CD4-positive, alpha-beta T cell (primary cell): ENCODE results near the gene VASH2. TPM values are rescaled to one million over a fixed set of nuclear protein-coding genes. Genes with fewer than 3 reads are reported as not detected.

ENCODE experiments used
- ATAC-seq: fragments of 200-7000 bp; cut with Tn5 transposase; one replicate; pipeline ENCODE4 v1.10.0; 2022; ENCODE audit warnings: mild to moderate bottlenecking; ENCODE audit not compliant: poor library complexity
- CTCF ChIA-PET: fragments of 350-600 bp; sonication (Branson Sonifier 250); formaldehyde crosslinking; loops from one replicate; lab custom pipeline; 2021; ENCODE audit warnings: antibody characterized with exemption, inconsistent platforms; lab: Charles Lee
- POLR2A ChIA-PET: fragments of 350-600 bp; sonication (Branson Sonifier 250); formaldehyde crosslinking; loops from one replicate; lab custom pipeline; 2021; ENCODE audit warnings: antibody characterized with exemption, inconsistent platforms; lab: Charles Lee
- DNase-seq, 14 experiments: peaks; one replicate each; pipeline ENCODE4 v3.0.0-alpha.2; 2013 to 2020; ENCODE audit warnings: mixed read lengths in 2 of 14
- H3K27ac ChIP-seq, 2 donors: one replicate each; pipeline versions ENCODE4 v1.5.1 to v1.7.0; 2013; ENCODE audit warnings: low read length in 2 of 2, low read depth in 1 of 2, mild to moderate bottlenecking in 1 of 2
- H3K27me3 ChIP-seq, 2 experiments: 1 replicate in 1 of 2; 2 replicates in 1 of 2; pipeline versions ENCODE4 v1.6.1 to v1.7.0; 2013; ENCODE audit warnings: low read length in 2 of 2, control low read depth in 1 of 2, mild to moderate bottlenecking in 1 of 2, moderate library complexity in 1 of 2; ENCODE audit not compliant: insufficient read depth in 2 of 2, control insufficient read depth in 1 of 2
- H3K36me3 ChIP-seq: one replicate; pipeline ENCODE4 v1.6.1; 2013; ENCODE audit warnings: low read length, control low read depth; ENCODE audit not compliant: insufficient read depth
- H3K4me1 ChIP-seq: one replicate; pipeline ENCODE4 v1.6.1; 2013; ENCODE audit warnings: low read length, control low read depth; ENCODE audit not compliant: insufficient read depth
- H3K4me3 ChIP-seq: one replicate; pipeline ENCODE4 v1.5.1; 2013; ENCODE audit warnings: mild to moderate bottlenecking, low read length, moderate library complexity
- H3K9me3 ChIP-seq, 2 experiments: 1 replicate in 1 of 2; 2 replicates in 1 of 2; pipeline versions ENCODE4 v1.6.1 to v1.7.0; 2013; ENCODE audit warnings: low read length in 2 of 2, mild to moderate bottlenecking in 2 of 2, control low read depth in 1 of 2, moderate library complexity in 1 of 2; ENCODE audit not compliant: control insufficient read depth in 1 of 2, insufficient read depth in 1 of 2
- H3K27ac Mint-ChIP-seq: one replicate; pipeline ENCODE4 v1.8.0; 2020; ENCODE audit warnings: mixed read lengths
- H3K27me3 Mint-ChIP-seq: one replicate; pipeline ENCODE4 v1.8.0; 2021; ENCODE audit warnings: mixed read lengths
- H3K36me3 Mint-ChIP-seq: one replicate; pipeline ENCODE4 v1.8.0; 2021; ENCODE audit warnings: low read depth, mixed read lengths
- H3K4me1 Mint-ChIP-seq: one replicate; pipeline ENCODE4 v1.8.0; 2021; ENCODE audit warnings: low read depth, mixed read lengths
- H3K4me3 Mint-ChIP-seq: one replicate; pipeline ENCODE4 v1.8.0; 2020; ENCODE audit warnings: mild to moderate bottlenecking, mixed read lengths
- H3K9me3 Mint-ChIP-seq: one replicate; pipeline ENCODE4 v1.8.0; 2020; ENCODE audit warnings: mixed read lengths
- CTCF ChIP-seq: fragments of 200-600 bp; IDR thresholded peaks from one replicate; pipeline ENCODE4 v1.8.0; 2022; ENCODE audit warnings: antibody characterized with exemption, mild to moderate bottlenecking
- intact Hi-C, 2 experiments: fragments of 100-400 bp; cut with DNase I in 1 of 2; cut with micrococcal nuclease in 1 of 2; formaldehyde crosslinking; loops; one replicate each; pipeline versions ENCODE4 v1.15.1 to v1.9.0; 2023 to 2025; cut with DNase I, micrococcal nuclease
- total RNA-seq, 174 experiments: library from RNA in 2 of 174; stranded (reverse) in 2 of 174; gene quantifications; one replicate each; pipeline ENCODE4 v1.2.3 and lab custom pipeline; 2021 to 2026

Gene VASH2
- total RNA-seq, 2 experiments from 2014 or later, result 0.11 to 0.17 TPM

- Mint-ChIP-seq H3K36me3 (no peaks in the 10 kb centered on the region), H3K4me1 (no peaks in the 10 kb centered on the region), H3K27ac (no peak overlapping the region), H3K4me3 (no peak overlapping the region), H3K27me3 (peaks cover 15% of the 10 kb centered on the region), H3K9me3 (no peaks in the 10 kb centered on the region)
- Histone ChIP-seq H3K36me3 (no peaks in the 10 kb centered on the region), H3K4me1 (peaks cover 2% of the 10 kb centered on the region), H3K4me3 (no peak overlapping the region), H3K9me3 (no peaks in the 10 kb centered on the region), H3K27ac (no peak overlapping the region), H3K27me3 (peaks cover 0 to 2% of the 10 kb centered on the region in 2 experiments)
- CTCF ChIA-PET, result no interaction called here
- POLR2A ChIA-PET, result no interaction called here
- no peak for ATAC-seq
- DNase-seq, result no peak
- intact Hi-C loops, result no loop called here
- no peak for TF ChIP-seq CTCF
These were observed 5.3 kb upstream of the VASH2 start for GRCh38 chr1:212945056-212945455.

GRCh38 chr1:212945463-212946160, 4.7 kb upstream of the VASH2 start:
- ATAC-seq (no peak), DNase-seq (no peak)
- intact Hi-C loops, result no loop called here
- H3K27ac Mint-ChIP-seq, result no peak overlapping the region
- POLR2A ChIA-PET, result no interaction called here
- H3K27me3 Mint-ChIP-seq, result peaks cover 20% of the 10 kb centered on the region
- Histone ChIP-seq H3K4me3 (no peak overlapping the region), H3K9me3 (no peaks in the 10 kb centered on the region), H3K27ac (no peak overlapping the region), H3K4me1 (peaks cover 7% of the 10 kb centered on the region), H3K27me3 (peaks cover 2 to 6% of the 10 kb centered on the region in 2 experiments), H3K36me3 (no peaks in the 10 kb centered on the region)
- no peaks in the 10 kb centered on the region for H3K36me3 Mint-ChIP-seq
- TF ChIP-seq CTCF, result no peak
- H3K4me3 Mint-ChIP-seq, result no peak overlapping the region
- H3K9me3 Mint-ChIP-seq, result no peaks in the 10 kb centered on the region
- no peaks in the 10 kb centered on the region for H3K4me1 Mint-ChIP-seq
- CTCF ChIA-PET, result no interaction called here

- Mint-ChIP-seq H3K4me3 (no peak overlapping the region), H3K27ac (no peak overlapping the region), H3K36me3 (no peaks in the 10 kb centered on the region), H3K4me1 (no peaks in the 10 kb centered on the region), H3K9me3 (no peaks in the 10 kb centered on the region), H3K27me3 (peaks cover 26% of the 10 kb centered on the region)
- CTCF ChIA-PET, result no interaction called here
- DNase-seq (no peak), ATAC-seq (no peak)
- H3K36me3 ChIP-seq, result no peaks in the 10 kb centered on the region
- TF ChIP-seq CTCF, result no peak
- intact Hi-C loops, result no loop called here
- POLR2A ChIA-PET, result no interaction called here
- no peak overlapping the region for H3K4me3 ChIP-seq
- H3K27me3 ChIP-seq, result peaks cover 12 to 13% of the 10 kb centered on the region in 2 experiments
- H3K4me1 ChIP-seq, result peaks cover 16% of the 10 kb centered on the region
- no peaks in the 10 kb centered on the region for H3K9me3 ChIP-seq
- no peak overlapping the region for H3K27ac ChIP-seq
These were observed 3.5 kb upstream of the VASH2 start for GRCh38 chr1:212946872-212947271.
